Putamen (tissue), 1 donor: ENCODE data around the gene GLT1D1.

Experiments used
- DNase-seq: peaks from one replicate; pipeline ENCODE4 v3.0.0-alpha.2; 2016; ENCODE audit warnings: low spot score

GLT1D1 gene

GRCh38 chr12:128914908-128915563, 61.8 kb downstream of the GLT1D1 start:
- DNase-seq: peak; percentile 13

DNA sequence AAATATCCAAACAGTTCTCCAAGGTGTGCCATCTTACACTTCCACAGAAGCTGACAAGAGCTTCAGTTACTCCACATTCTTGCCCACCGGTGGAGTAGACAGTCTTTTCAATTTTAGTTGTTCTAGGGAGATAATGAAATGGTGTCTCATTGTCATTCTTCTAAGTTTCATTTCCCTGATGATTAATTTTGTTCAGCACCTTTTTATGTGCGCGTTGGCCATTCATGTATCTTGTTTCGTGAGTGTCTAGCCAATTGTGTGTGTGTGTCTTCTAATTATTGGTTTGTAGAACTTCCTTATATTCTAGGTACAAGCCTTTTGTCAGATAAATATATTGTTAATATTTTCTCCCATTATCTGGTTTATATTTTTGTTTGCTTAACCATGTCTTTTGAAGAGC, 63.1 kb downstream of the GLT1D1 start:
- DNase-seq: no peak

DNA sequence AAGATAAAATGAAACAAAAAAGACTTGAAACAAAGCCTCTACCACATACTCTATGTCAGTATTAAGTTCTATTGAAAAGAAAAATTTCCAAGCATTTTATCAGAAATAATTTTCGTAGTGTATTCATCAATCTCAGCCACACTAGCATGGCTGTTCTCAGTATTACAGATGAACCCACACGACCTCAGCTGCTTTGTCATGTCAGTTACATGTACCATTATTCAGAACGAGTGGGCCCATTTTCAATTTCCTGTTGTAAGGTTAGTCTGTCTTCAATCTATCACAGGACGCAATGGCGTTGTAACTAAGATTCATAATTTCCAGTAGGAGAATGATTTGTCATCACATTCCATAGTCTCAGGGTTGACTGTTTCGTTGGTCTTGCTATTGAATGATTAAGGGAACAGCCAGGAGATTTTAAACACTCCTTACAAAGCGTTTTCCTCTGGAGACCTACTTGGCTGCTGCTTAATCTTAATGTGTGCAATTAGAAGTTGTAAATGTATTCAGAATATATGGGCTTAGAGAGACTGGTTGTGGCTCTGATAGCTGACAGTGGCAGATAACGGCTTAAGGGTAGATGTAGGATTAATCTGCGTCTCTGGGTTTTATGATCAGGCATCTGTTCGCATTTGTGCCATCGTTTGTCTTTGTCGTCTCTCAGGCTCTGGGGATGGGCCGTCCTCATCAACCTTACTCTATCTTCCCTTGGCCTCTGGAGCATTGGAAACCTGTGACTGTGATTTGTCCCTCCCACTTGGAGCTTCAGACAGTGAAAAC, 65.4 kb downstream of the GLT1D1 start:
- DNase-seq: no peak

DNA sequence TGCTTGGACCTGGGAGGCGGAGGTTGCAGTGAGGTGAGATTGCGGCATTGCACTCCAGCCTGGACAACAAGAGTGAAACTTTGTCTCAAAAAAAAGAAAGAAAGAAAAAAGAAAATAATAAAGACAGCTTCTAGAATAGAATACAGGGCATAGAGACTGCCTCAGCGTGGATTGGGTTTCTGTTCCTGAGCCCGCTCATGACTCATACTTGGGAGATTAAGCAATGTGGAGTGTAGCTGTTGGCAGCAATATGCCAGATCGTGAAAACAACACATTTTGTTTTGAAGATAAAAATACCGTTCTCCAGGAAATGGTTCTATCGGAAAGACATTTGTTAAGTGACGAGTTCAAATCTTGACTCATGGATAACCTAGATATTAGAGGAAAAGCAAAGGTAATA, 67.2 kb downstream of the GLT1D1 start:
- DNase-seq: no peak

GRCh38 chr12:128928361-128928760, 75.1 kb downstream of the GLT1D1 start:
- no peak for DNase-seq

DNA sequence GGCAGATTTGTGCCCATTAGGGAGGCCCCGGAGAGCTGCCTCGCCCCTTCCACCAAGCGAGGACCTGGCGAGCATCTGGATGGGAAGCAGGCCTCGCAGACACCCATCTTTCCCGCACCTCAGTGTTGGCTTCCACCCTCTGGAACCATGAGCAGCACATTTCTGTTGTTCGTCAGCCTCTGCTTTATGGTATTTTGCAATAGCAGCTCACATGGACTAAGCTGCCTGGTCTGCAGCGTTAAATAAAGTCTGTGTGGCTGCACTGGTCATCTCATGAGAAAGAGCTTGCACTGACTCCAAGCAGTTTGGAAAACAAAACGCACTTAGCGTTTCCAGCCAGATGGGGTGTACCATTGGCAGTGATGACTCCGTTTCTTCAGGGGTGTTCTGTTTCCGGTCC, 75.8 kb downstream of the GLT1D1 start:
- no peak for DNase-seq

DNA sequence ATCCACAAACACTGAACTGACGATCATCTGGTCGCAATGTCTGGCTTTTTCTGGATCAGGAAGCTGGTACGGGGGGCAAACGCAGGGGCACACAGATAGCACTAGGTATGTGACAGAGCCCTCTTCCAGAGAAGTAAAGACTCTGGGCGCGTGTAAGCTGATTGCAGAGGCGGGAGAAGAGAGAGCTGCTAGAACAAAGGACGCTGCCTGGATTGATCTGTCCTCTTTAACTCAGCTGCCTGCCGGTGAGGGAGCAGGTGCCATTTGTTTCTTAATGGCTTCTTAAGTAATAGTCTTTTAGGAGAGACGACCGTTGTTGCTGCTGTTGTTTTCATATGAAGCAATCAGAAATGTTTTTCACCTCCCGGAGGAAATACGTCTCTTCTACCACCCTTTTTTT, 77.3 kb downstream of the GLT1D1 start:
- no peak for DNase-seq

DNA sequence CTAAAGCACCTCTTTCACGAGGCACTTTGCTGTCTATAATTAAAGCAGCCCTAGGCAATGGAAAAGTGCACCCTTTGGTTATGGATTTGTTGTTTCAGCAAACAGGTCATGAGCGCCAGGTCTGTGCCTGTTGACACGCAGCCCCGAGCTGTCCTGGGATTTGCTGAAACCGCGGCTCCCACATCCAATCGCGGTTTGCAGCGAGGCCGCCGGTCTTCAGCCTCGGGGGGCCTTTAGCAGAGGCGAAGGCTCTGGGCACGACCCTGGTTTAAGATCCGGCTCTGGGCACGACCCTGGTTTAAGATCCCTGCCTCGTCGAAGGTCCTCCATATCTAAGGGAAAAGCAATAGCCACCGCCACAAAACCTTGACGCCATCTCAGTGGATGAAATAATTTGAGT, 79.2 kb downstream of the GLT1D1 start:
- no peak for DNase-seq

- DNase-seq: no peak
These were observed 79.8 kb downstream of the GLT1D1 start for GRCh38 chr12:128933039-128933438.

DNA sequence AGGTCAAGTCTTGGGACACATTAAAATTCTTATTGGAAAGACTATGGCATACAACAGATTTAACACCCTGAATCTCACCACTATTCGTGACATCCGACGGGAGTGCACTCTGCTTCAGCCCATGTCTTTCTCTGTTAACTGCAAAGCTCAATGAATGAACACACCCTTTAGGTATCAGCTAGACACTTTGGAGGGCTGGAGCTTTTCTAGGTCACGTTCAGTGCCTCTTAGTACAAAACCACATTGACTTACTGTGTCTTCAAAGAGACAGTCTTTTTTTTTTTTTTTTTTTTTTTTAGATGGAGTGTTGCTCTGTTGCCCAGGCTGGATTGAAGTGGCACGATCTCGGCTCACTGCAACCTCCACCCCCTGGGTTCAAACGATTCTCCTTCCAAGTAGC, 80.6 kb downstream of the GLT1D1 start:
- no peak for DNase-seq

- DNase-seq: no peak
These were observed 85.6 kb downstream of the GLT1D1 start for GRCh38 chr12:128938886-128939285.

DNA sequence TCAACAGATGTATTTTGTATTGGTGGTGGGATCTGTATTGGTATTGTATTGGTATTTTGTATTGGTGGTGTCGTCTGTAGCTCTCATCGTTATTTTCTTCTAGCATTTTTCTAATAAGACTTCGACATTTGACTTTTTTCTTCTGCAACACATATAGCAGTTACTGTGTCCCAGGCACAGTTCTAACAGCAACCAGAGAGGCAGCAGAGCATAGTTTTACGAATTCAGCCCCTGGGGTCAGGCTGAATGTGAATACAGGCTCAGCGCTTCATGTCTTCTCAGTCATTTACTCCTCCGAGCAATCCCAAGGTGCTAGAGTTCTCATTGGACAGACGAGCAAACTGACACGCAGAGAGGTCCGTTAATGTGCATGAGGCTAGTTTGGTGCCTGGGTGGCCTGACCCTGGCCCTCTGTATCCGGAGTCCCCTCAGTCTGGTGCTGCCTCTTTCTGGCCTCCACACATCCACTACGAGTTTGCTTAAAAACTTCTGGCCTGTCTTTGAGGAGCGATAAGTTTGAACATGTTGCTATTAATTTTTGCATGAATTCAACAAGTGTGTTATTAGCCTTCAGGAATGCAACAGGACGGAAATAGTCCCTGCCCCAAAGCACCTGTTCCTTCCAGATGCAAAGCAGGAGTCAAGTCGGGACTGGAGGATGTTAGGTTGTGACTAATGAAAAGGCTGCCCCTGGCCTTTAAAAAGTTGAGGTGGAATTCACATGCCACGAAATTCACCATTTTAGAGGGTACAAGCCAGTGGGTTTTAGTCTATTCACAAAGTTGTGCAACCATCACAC, 87.0 kb downstream of the GLT1D1 start:
- no peak for DNase-seq

GRCh38 chr12:128940974-128941373, 87.7 kb downstream of the GLT1D1 start:
- DNase-seq: no peak

DNA sequence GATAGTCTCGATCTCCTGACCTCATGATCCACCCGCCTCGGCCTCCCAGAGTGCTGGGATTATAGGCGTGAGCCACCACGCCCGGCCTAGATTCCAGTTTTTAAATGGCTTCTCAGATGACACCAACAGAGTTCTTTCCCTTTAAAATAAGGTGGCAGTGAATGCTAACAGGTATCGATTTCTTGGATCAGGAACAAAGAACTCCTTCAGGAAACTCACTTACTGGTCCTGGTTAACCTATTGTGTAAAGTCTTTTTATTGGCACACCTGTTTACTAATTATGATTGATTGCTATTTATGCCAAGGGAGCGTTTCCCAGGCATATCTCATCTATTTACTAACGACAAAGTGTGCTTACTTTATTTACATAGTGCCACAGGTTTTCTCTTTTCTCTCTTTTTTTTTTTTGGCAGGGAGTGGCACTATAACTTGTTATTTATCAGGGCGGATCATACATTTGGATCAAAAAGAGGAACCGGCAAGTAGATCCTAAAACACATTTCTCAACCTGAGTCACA, 89.7 kb downstream of the GLT1D1 start:
- no peak for DNase-seq

- no peak for DNase-seq
These were observed 91.7 kb downstream of the GLT1D1 start for GRCh38 chr12:128944956-128945355.

GRCh38 chr12:128947209-128947608, 93.9 kb downstream of the GLT1D1 start:
- peak; percentile 36 for DNase-seq

DNA sequence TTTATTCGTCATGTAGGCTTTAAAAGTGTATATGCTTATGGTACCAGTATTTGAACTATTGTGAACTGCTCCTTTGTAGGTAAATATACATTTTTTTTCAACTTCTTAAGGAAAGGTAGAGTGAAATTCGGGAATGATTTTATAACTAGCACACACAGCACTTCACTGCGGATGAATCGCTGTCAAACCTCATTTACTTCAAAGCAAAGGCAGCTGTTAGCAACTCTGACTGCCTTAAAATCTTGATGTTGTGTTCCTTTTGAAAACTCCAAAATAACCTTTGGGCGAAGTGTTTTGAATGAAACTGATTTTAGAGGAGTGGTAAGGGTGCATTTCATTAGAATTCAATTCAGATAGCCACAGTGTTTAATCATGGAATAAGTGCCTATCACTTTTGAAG, 95.8 kb downstream of the GLT1D1 start:
- no peak for DNase-seq

DNA sequence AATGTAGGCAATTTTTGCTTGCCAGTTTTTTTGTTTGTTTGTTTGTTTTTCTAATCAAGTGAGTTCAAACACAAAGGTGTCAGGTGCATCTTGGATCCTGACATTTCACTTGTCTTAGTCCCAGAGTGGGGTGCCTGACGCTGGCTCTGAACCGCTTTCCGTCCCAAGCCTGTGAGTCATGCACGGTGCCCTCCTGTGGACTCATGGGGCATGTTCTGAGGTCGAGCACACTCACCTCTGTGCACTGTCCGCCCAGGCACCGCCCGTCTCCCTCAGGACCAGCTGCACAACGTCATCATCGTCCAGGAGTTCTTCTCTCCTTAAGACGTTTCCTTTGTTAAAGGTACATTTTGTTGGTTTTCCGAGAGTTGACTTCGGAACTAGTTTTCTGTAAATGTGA, 98.2 kb downstream of the GLT1D1 start:
- DNase-seq: no peak

- no peak for DNase-seq
These were observed 103.5 kb downstream of the GLT1D1 start for GRCh38 chr12:128956755-128957154.

GRCh38 chr12:128959901-128960300, 106.6 kb downstream of the GLT1D1 start:
- DNase-seq: no peak

DNA sequence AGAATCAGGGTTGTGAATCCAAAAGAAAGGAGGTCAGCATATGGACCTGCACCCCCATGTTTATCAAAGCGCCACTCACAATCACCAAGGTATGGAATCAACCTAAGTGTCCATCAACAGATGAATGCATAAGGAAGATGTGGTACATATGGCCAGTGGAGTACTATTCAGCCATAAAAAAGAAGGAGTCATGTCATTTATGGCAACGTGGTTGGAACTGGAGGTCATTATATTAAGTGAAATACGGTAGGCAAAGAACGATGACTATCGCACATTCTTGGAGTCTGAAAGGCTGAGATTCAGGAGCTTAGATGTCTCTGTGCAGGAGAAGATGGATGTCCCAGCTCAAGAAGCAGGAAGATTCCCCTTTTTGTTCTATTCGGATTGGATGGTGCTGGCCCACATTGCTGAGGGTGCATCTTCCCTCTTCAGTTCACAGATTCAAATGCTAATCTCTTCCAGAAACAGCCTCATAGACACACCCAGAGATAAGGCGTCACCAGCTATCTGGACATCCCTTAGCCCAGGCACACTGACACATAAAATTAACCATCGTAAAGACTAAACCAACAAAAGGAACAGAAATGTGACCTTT, 108.1 kb downstream of the GLT1D1 start:
- no peak for DNase-seq

GRCh38 chr12:128961957-128962356, 108.7 kb downstream of the GLT1D1 start:
- no peak for DNase-seq
